GM18505 (cell line): ENCODE data around the gene ZNF547.

Experiments used
- ATAC-seq: cut with Tn5 transposase; IDR thresholded peaks from one replicate; pipeline ENCODE4 v1.9.1; 2021; ENCODE audit not compliant: unreplicated experiment
- POLR2A ChIP-seq: IDR thresholded peaks from 4 replicates; pipeline ENCODE4 v1.6.1; 2011; ENCODE audit warnings: borderline replicate concordance; ENCODE audit not compliant: insufficient read depth, insufficient read length; ENCODE audit errors: extremely low read depth

Gene ZNF547

GRCh38 chr19:57389730-57390598 is 26.6 kb downstream of the ZNF547 start, which contains the start of gene ZNF548:
Gene ZNF548, plus strand, starts transcription at chr19:57389854. Its CDS starts 246 bp downstream, at chr19:57390100.
- ATAC-seq: peak; percentile 93
- TF ChIP-seq POLR2A: peak; percentile 49

DNA sequence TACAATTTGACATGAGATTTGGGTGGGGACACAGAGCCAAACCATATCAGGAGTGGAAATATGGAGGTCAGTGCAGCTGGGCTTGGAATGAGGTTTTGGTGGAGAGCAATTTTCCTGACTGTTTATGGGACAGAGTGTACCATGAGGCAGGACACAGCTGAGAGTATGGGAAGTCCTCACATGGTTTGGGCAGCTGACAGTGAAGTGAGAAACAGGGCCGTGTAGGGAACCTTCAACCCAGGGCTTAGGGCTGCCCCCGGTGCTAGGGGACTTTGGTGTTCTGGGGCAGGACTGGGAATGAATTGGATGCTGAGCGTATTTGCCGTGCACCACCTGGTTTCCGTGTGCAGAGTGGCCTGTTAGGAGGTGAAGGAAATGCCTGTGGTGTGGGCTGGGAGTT is 32.4 kb downstream of the ZNF547 start:
- no peak for ATAC-seq
- no peak for TF ChIP-seq POLR2A

GRCh38 chr19:57398868-57399267 is 35.5 kb downstream of the ZNF547 start:
- no peak for ATAC-seq

DNA sequence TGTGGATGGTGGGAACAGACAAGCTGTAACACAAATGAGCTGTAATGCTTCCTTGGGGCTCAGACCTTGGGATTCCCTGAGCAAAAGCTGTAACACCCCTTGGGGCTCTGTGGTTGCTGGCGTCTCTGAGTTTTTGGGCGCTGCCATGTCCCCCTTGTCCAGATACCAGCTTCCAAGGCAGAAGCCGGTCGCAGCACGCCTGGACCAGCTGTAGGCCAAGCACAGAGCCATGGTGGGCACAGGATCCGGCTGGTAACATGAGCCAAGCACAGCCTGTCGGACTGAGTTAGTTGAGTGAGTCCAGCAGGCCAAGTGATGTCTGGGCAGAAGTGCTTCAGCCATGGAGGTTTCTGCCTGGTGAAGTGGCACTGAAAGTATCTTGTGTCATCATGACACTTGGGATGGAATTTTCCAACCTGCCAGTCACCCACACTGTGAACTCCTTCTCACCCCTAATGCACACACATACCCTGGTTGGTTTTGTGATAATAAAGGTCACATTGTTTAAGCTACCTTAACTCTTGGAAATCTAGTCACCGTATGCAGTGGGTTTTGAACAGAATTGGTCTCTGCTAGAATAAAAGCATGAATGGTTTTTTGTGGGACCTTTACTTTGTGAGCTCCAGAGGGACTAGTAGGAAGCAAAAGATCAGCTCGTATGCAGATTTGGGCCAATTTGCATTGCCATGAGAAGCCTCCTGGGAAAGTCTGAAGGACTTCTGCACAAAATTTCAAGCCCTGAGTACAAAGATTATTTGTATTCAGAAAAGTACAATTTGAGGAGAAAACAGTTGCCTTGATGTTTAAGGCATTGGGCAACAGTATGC is 40.6 kb downstream of the ZNF547 start:
- no peak for ATAC-seq
- no peak for TF ChIP-seq POLR2A

More at GRCh38 chr19:57398868-57399267, 35.5 kb downstream of the ZNF547 start:
- TF ChIP-seq POLR2A: no peak

DNA sequence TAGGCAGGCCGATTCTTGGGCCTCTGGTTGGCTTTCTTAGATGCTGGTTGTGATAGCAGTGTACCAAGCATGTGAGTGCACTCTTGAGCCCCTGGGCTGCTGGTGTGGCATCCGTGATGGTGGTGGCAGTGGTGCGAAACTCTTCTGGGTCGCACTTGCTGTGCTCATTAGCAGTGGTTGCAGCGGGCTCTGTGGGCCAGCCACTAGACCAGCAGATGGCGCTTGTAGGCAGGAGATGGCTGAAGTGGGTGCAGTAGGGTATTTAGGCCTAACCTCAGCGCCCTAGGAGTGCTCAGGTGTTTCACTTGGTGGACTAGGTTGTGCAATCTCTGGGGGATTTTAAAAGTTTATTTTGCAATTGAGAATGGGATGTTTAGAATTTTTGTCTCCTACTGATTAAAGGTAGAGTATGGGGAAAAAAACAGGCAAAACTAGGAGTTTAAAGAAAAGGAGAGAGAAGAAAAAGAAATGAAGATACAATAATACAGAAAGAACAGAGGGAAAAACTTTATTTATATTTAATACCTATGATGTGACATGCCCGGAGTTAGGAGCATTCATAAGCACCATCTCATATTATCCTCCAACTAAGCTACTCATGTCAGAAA is 43.3 kb downstream of the ZNF547 start:
- no peak for TF ChIP-seq POLR2A
- no peak for ATAC-seq

GRCh38 chr19:57410877-57411671 is 47.7 kb downstream of the ZNF547 start, which contains the start of gene ZNF17:
Gene ZNF17, plus strand, starts transcription at chr19:57411161. Its CDS starts 2,455 bp downstream, at chr19:57413616.
- peak; percentile 95 for ATAC-seq
- TF ChIP-seq POLR2A: peak; percentile 74

- no peak for ATAC-seq
Observed at GRCh38 chr19:57419439-57419838, 56.1 kb downstream of the ZNF547 start.

DNA sequence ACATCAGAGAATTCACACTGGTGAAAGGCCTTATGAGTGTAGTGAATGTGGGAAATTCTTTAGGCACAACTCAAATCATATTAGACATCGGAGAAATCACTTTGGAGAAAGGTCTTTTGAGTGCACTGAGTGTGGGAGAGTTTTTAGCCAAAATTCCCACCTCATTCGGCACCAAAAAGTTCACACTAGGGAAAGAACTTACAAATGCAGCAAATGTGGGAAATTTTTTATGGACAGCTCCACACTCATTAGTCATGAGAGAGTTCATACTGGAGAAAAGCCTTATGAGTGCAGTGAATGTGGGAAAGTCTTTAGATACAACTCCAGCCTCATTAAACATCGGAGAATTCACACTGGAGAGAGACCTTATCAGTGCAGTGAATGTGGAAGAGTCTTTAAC is 57.7 kb downstream of the ZNF547 start:
- no peak for ATAC-seq
- TF ChIP-seq POLR2A: no peak

More at GRCh38 chr19:57419439-57419838, 56.1 kb downstream of the ZNF547 start:
- no peak for TF ChIP-seq POLR2A
